ENCODE measurements around the gene RAVER1. TPM values are rescaled to one million over a fixed set of nuclear protein-coding genes. Genes with fewer than 3 reads are reported as not detected.

The RAVER1 gene
- total and polyA plus RNA-seq, 2 of the 13 experiments (the other 11 are each of a cell fraction or from before 2014, with no cell fraction given): 3.6 to 7.9 TPM

DNA sequence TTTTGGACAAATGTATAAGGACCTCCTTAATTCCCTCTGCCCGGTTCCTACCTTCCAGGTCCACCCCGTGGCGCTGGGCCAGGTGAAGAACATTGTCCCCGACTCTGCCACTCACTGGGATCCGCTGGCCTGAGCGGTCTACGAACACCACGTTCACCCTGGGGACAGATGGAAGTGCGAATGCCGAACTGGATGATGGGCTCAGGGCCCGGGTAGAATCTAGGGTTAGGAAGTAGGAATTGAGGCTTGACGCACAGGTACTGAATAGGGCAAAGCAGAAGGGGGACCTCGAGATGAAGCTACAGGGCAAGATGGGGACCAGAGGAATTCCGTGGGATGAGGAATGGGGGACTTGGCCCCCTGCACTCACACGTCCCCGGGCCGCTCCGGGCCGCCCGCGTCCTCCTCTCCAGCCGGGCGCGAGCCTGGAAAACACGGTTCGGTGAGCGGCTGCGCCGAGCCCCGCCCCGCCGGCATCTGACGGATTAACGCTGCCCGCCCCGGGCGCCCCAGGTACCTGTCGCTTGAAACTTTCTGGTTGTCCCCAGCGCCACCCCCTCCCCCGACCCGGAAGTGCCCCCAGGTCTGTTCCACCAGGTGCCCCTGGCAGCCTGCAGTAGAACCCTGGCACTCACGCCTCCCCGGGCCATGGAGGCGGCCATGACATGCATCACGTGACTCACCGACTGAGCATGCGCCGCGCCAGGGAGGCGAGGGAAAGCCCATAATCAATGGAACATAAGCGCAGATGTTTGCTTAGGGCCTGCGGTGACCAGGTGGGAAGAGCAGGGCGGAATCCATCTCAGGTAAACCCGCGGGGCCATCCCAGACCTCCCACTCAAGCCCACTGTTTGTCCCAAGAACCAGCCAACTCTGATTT is 17.8 kb downstream of the RAVER1 start, which contains the start of gene FDX2 (continued):
- TF ChIP-seq, protein P1, sequence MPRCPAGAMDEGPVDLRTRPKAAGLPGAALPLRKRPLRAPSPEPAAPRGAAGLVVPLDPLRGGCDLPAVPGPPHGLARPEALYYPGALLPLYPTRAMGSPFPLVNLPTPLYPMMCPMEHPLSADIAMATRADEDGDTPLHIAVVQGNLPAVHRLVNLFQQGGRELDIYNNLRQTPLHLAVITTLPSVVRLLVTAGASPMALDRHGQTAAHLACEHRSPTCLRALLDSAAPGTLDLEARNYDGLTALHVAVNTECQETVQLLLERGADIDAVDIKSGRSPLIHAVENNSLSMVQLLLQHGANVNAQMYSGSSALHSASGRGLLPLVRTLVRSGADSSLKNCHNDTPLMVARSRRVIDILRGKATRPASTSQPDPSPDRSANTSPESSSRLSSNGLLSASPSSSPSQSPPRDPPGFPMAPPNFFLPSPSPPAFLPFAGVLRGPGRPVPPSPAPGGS (CRISPR knock-in tag; IDR thresholded peaks at IDR 0.05): 0 out of 2 replicates have a peak, but pooled peaks have one; percentile 62
- TF ChIP-seq ZBTB38 (CRISPR knock-in tag; IDR thresholded peaks at IDR 0.05) (peak; percentile 60; the same call in 1 of the 2 replicates), RXRA (CRISPR knock-in tag; IDR thresholded peaks at IDR 0.05) (peak; percentile 61; the same call in 1 of the 2 replicates), ZEB1 (IDR thresholded peaks at IDR 0.05; ENCODE audit: insufficient replicate concordance, low read depth) (no peak), ZFX (CRISPR knock-in tag; IDR thresholded peaks at IDR 0.05; ENCODE audit: low read depth) (peak; percentile 63; the same call in 1 of the 2 replicates), ZNF333 (CRISPR knock-in tag; IDR thresholded peaks at IDR 0.05; ENCODE audit: borderline replicate concordance) (no peak), ZNF160 (CRISPR knock-in tag; IDR thresholded peaks at IDR 0.05) (peak; percentile 28), HNRNPL (IDR thresholded peaks at IDR 0.05; ENCODE audit: low read depth, low read length) (peak; percentile 88; the same call in 1 of the 2 replicates), POLR2AphosphoS2 (IDR thresholded peaks at IDR 0.05; ENCODE audit: low read depth, low read length) (peak; percentile 98), ZBTB46 (CRISPR knock-in tag; IDR thresholded peaks at IDR 0.05; ENCODE audit: borderline replicate concordance) (0 out of 2 replicates have a peak, but pooled peaks have one; percentile 43), ZFY (CRISPR knock-in tag; IDR thresholded peaks at IDR 0.05) (peak; percentile 61; the same call in 1 of the 2 replicates), ARNT (IDR thresholded peaks at IDR 0.05) (no peak), TBX3 (IDR thresholded peaks at IDR 0.05; ENCODE audit: borderline replicate concordance) (no peak), ZSCAN20 (CRISPR knock-in tag; IDR thresholded peaks at IDR 0.05; ENCODE audit: borderline replicate concordance) (no peak)
- TF ChIP-seq, protein P2, sequence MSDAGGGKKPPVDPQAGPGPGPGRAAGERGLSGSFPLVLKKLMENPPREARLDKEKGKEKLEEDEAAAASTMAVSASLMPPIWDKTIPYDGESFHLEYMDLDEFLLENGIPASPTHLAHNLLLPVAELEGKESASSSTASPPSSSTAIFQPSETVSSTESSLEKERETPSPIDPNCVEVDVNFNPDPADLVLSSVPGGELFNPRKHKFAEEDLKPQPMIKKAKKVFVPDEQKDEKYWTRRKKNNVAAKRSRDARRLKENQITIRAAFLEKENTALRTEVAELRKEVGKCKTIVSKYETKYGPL (CRISPR knock-in tag; IDR thresholded peaks at IDR 0.05): no peak
- TF ChIP-seq, protein P3, sequence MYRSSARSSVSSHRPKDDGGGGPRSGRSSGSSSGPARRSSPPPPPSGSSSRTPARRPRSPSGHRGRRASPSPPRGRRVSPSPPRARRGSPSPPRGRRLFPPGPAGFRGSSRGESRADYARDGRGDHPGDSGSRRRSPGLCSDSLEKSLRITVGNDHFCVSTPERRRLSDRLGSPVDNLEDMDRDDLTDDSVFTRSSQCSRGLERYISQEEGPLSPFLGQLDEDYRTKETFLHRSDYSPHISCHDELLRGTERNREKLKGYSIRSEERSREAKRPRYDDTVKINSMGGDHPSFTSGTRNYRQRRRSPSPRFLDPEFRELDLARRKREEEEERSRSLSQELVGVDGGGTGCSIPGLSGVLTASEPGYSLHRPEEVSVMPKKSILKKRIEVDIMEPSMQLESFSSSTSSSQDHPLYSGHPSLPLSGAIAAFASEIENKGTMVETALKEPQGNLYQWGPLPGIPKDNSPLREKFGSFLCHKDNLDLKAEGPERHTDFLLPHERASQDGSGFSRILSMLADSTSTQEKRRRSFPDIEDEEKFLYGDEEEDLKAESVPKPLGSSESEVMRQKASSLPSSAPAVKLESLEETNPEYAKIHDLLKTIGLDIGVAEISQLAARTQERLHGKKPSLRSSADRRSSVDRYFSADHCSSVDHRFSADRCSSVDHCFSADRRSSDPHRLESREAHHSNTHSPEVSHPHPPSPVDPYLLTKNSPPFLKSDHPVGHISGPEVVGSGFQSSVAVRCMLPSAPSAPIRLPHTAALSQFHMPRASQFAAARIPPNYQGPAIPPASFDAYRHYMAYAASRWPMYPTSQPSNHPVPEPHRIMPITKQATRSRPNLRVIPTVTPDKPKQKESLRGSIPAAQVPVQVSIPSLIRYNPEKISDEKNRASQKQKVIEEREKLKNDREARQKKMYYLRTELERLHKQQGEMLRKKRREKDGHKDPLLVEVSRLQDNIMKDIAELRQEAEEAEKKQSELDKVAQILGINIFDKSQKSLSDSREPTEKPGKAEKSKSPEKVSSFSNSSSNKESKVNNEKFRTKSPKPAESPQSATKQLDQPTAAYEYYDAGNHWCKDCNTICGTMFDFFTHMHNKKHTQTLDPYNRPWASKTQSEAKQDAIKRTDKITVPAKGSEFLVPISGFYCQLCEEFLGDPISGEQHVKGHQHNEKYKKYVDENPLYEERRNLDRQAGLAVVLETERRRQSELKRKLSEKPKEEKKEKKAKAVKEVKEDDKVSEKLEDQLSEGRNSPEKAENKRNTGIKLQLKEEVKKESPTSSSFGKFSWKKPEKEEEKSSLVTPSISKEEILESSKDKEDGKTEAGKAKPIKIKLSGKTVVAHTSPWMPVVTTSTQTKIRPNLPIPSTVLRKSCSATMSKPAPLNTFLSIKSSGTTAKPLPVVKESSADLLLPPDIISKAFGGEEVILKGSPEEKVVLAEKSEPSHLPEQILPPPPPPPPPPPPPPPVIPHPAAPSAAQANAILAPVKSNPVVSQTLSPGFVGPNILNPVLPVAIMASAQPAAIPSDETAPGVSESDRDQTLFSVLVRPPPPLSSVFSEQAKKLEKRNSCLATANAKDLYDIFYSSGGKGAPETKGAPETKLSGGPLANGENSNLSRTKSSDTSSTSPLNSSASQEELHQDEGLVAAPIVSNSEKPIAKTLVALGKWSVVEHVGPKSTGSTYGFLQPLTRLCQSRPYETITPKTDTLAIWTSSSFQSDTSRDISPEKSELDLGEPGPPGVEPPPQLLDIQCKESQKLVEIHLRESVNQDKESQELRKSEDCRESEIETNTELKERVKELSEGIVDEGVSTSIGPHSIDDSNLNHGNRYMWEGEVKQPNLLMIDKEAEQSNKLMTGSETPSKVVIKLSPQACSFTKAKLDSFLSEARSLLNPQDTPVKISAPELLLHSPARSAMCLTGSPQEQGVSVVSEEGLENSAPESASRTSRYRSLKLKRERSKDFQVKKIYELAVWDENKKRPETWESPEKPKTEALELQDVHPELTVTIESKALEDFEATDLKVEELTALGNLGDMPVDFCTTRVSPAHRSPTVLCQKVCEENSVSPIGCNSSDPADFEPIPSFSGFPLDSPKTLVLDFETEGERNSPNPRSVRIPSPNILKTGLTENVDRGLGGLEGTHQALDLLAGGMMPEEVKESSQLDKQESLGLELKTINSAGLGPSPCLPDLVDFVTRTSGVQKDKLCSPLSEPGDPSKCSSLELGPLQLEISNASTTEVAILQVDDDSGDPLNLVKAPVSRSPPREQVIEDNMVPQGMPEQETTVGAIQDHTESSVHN (CRISPR knock-in tag; IDR thresholded peaks at IDR 0.05): no peak

All from HepG2 (cell line).